Lung (tissue), 12 donors: ENCODE measurements around the gene STX10. TPM values are rescaled to one million over a fixed set of nuclear protein-coding genes. Genes with fewer than 3 reads are reported as not detected.

ENCODE experiments used
- ATAC-seq: fragments of 200-7000 bp; cut with Tn5 transposase; one replicate; pipeline ENCODE4 v1.9.1; 2020; ENCODE audit warnings: moderate number of reproducible peaks; ENCODE audit not compliant: insufficient read depth, low FRiP score
- DNase-seq, 3 donors: peaks; one replicate each; pipeline ENCODE4 v3.0.0-alpha.2; 2013 to 2017
- H3K27ac ChIP-seq, 2 donors: one replicate each; pipeline ENCODE4 v1.5.1; 2013; ENCODE audit warnings: mild to moderate bottlenecking in 2 of 2, moderate library complexity in 2 of 2, control low read depth in 1 of 2, inconsistent platforms in 1 of 2, low read depth in 1 of 2, low read length in 1 of 2
- H3K27me3 ChIP-seq, 3 donors: one replicate each; pipeline ENCODE4 v1.5.1; 2013; ENCODE audit warnings: low read length in 2 of 3; ENCODE audit not compliant: control insufficient read depth in 3 of 3, insufficient read depth in 3 of 3
- H3K36me3 ChIP-seq, 4 donors: one replicate each; pipeline ENCODE4 v1.5.1; 2013; ENCODE audit warnings: low read length in 4 of 4, mild to moderate bottlenecking in 1 of 4, moderate library complexity in 1 of 4; ENCODE audit not compliant: control insufficient read depth in 4 of 4, insufficient read depth in 4 of 4
- H3K4me1 ChIP-seq, 5 donors: one replicate each; pipeline ENCODE4 v1.5.1; 2013; ENCODE audit warnings: low read length in 5 of 5, mild to moderate bottlenecking in 2 of 5, moderate library complexity in 1 of 5; ENCODE audit not compliant: control insufficient read depth in 5 of 5, insufficient read depth in 5 of 5
- H3K4me3 ChIP-seq: one replicate; pipeline ENCODE4 v1.5.1; 2013; ENCODE audit warnings: mild to moderate bottlenecking, control low read depth, moderate library complexity
- H3K9ac ChIP-seq, 2 donors: one replicate each; pipeline ENCODE4 v1.5.1; 2013; ENCODE audit warnings: low read length in 2 of 2, control low read depth in 1 of 2; ENCODE audit not compliant: insufficient read depth in 1 of 2
- H3K9me3 ChIP-seq, 4 donors: one replicate each; pipeline ENCODE4 v1.5.1; 2013; ENCODE audit warnings: low read length in 3 of 4, mild to moderate bottlenecking in 1 of 4, moderate library complexity in 1 of 4; ENCODE audit not compliant: control insufficient read depth in 4 of 4, insufficient read depth in 3 of 4
- WGBS, 2 donors: extraction: QIAGEN DNeasy Blood & Tissue Kit; methylation state at CpG; one replicate each; pipeline ENCODE4 v1.1.7; 2013; 5-methylcytosine and 5-hydroxymethylcytosine counted together
- polyA plus RNA-seq, 2 donors: library from polyadenylated mRNA; stranded (reverse); fragments of 200-250 nt; gene quantifications; one replicate each; pipeline ENCODE4 v1.2.1, GENCODE V29; 2013
- total RNA-seq, 2 donors: library from RNA; depleted of rRNA in 1 of 2; stranded (reverse); fragments of >200 nt in 1 of 2; gene quantifications; one replicate each; pipeline ENCODE4 v1.2.1, GENCODE V29; 2014 to 2021
- TF ChIP-seq, protein P1 (sequence below): IDR thresholded peaks from 2 replicates; pipeline ENCODE4 v1.5.1; 2012; ENCODE audit warnings: mild to moderate bottlenecking; ENCODE audit errors: control extremely low read depth, extremely low read depth
- donor health status: control.
- donor health status: control.
- donor health status: Bipolar disorder and iron deficiency.
- donor health status: healthy.
- donor health status: DM: yes; HTN: yes; CAD: no.

STX10 gene
- total and polyA plus RNA-seq, 4 donors: 45.8 to 136 (median 111) TPM

DNA sequence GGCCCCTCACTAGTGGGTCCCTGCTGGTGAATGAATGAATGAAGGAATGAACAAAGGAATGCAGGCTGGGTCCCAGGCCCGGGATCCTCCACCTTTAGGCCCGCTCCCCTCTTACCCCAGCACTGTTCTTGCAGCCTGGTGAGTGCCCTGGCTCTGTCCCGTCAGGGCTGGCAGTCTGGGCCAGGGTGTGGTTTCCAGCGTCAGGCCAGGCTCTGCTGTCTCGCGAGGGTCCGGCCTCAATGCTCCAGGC lies 47.8 kb downstream of the STX10 start:
- TF ChIP-seq, protein P1, sequence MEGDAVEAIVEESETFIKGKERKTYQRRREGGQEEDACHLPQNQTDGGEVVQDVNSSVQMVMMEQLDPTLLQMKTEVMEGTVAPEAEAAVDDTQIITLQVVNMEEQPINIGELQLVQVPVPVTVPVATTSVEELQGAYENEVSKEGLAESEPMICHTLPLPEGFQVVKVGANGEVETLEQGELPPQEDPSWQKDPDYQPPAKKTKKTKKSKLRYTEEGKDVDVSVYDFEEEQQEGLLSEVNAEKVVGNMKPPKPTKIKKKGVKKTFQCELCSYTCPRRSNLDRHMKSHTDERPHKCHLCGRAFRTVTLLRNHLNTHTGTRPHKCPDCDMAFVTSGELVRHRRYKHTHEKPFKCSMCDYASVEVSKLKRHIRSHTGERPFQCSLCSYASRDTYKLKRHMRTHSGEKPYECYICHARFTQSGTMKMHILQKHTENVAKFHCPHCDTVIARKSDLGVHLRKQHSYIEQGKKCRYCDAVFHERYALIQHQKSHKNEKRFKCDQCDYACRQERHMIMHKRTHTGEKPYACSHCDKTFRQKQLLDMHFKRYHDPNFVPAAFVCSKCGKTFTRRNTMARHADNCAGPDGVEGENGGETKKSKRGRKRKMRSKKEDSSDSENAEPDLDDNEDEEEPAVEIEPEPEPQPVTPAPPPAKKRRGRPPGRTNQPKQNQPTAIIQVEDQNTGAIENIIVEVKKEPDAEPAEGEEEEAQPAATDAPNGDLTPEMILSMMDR: no peak
- 5 to 7% methylated on average over 7 of the region's 7 CpGs for WGBS, 2 donors
- Histone ChIP-seq H3K9me3 (no peaks in the 10 kb centered on the region), H3K36me3 (peaks cover 0 to 11% (median 4%) of the 10 kb centered on the region in 4 donors), H3K27me3 (no peaks in the 10 kb centered on the region), H3K4me3 (peak overlapping the region; percentile 66), H3K9ac (no peak overlapping the region), H3K27ac (peak overlapping the region; percentile 51 to 90), H3K4me1 (peaks cover 0 to 22% (median 2%) of the 10 kb centered on the region in 5 donors)
- ATAC-seq (no peak), DNase-seq (no peak)

DNA sequence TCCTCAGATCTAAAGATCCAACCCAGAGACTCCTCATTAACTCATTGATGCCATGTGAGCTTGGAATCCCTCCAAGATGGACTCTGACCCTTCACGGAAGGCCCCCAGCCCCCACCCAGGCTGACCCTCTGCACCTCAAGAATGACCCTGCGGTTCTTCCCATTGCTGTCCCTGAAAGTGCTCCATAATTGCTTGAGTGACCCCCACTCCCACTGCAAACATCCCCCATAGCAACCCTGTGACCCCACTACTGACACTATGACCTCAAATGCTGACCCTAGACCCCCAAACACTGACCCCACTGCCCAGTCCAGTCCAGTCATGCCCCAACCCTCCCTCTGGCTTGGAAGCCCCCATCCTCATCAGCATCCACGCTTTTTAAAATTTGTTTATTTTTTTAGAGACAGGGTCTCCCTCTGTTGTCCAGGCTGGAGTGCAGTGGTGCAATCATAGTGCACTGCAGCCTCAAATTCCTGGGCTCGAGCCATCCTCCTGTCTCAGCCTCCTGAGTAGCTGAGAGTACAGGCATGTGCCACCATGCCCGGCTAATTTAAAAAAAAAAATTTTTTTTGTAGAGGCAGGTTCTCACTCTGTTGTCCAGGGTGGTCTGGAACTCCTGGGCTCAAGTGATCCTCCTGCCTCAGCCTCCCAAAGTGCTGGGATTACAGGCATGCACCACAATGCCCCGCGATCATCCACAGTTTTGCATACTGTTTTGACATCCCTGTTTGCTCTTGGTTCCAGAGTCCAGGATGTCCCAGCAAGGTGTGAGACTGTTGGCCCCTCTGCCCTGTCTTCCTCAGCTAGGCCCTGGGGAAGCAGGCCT lies 48.4 kb downstream of the STX10 start:
- TF ChIP-seq, protein P1: no peak
- Histone ChIP-seq H3K27me3 (no peaks in the 10 kb centered on the region), H3K27ac (peak overlapping the region; percentile 51 to 90), H3K4me3 (peak overlapping the region; percentile 66), H3K9me3 (no peaks in the 10 kb centered on the region), H3K4me1 (peaks cover 0 to 22% (median 3%) of the 10 kb centered on the region in 5 donors), H3K36me3 (peaks cover 0 to 10% (median 4%) of the 10 kb centered on the region in 4 donors), H3K9ac (no peak overlapping the region)
- WGBS, 2 donors: 21 to 50% methylated on average over 7 of the region's 7 CpGs
- DNase-seq (no peak), ATAC-seq (no peak)

DNA sequence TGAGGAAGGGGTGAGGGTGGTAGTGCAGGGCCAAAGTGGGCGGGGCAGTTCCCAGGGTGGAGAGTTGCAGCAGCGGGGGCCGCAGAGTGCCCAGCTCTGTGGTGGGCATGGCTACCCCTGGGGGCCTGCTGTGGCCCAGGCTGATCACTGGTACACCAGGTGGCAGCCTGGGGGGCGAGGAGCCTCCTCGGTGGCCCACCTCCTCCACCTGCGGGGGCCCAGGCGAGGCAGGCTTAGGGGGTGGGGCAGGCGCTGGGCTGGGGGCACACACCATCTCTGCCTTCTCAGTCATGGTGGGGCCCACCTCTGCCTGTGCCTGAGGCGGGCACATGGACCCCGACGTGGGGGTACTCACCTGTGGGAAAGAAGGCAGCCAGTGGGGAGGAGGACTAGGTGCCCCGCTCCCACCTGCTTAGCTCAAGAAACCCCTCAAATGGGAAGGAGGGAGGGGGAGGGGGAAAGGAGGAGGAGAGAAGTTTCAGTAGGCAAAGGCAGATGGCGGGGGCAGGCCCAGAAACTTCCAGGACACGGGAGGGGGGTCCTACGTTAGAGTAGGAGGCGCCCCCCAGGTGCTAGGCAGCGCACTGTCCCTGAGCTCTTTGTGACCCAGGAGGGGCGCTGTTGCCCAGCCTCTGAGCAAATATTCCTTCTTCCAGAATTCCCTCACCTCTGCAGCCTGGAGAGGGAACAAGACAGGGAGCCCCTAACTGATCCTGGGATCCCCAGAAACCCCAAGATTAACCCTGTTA lies 49.2 kb downstream of the STX10 start:
- Histone ChIP-seq H3K36me3 (peaks cover 0 to 12% (median 4%) of the 10 kb centered on the region in 4 donors), H3K4me1 (peaks cover 0 to 26% (median 3%) of the 10 kb centered on the region in 5 donors), H3K9ac (no peak overlapping the region), H3K27ac (peak overlapping the region in 1 of 2 donors; percentile 66), H3K4me3 (no peak overlapping the region), H3K27me3 (no peaks in the 10 kb centered on the region), H3K9me3 (no peaks in the 10 kb centered on the region)
- ATAC-seq: no peak
- whole genome bisulfite sequencing, 2 donors: 29 to 48% methylated on average over 17 to 18 of the region's 18 CpGs
- TF ChIP-seq, protein P1: peak; percentile 24
- DNase-seq: no peak
